ENCODE measurements around the gene NUDCD3.

NUDCD3 gene

DNA sequence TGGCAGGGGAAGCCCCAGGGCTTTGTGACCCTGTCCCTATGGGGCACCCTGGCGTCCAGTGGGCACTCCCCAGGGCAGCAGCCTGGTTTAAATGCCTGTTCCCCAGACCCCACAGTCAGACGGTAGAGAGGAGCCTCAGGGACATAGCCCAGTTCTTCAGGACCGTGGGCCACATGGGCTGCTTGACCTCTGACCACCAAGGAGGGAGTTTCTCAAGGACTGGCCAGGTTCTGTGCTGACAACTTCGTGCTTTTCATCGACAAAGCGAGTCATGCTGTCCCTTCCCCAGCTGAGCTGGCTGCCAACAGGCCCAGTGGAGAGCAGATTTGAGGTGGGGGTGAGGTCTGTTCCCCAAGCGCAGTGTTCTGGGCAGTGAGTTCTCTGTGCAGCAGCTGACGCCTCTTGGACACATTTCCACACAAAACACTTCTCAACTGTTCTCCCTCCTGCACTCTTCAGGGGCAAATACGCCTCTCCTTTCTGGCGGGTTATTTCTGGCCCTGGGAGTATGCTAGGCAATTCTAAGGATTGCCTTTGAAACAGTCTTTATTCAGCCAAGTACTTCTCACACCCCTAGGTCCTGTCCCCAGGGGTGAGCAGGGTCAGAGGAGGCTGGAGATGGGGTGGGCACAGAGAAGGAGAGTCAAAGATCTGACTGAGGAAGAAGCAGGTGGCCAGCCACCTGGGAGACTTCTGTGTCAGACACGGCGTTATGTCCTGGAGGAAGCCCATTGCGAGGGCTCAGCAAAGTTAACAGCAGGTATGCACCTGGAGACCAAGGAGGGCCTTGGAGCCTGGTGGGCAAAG is 107.8 kb downstream of the NUDCD3 start (continued):
- TF ChIP-seq, protein P1, sequence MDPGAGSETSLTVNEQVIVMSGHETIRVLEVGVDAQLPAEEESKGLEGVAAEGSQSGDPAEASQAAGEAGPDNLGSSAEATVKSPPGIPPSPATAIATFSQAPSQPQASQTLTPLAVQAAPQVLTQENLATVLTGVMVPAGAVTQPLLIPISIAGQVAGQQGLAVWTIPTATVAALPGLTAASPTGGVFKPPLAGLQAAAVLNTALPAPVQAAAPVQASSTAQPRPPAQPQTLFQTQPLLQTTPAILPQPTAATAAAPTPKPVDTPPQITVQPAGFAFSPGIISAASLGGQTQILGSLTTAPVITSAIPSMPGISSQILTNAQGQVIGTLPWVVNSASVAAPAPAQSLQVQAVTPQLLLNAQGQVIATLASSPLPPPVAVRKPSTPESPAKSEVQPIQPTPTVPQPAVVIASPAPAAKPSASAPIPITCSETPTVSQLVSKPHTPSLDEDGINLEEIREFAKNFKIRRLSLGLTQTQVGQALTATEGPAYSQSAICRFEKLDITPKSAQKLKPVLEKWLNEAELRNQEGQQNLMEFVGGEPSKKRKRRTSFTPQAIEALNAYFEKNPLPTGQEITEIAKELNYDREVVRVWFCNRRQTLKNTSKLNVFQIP (CRISPR knock-in tag; IDR thresholded peaks at IDR 0.05; ENCODE audit: borderline replicate concordance, low read depth): no peak
- TF ChIP-seq, protein P2, sequence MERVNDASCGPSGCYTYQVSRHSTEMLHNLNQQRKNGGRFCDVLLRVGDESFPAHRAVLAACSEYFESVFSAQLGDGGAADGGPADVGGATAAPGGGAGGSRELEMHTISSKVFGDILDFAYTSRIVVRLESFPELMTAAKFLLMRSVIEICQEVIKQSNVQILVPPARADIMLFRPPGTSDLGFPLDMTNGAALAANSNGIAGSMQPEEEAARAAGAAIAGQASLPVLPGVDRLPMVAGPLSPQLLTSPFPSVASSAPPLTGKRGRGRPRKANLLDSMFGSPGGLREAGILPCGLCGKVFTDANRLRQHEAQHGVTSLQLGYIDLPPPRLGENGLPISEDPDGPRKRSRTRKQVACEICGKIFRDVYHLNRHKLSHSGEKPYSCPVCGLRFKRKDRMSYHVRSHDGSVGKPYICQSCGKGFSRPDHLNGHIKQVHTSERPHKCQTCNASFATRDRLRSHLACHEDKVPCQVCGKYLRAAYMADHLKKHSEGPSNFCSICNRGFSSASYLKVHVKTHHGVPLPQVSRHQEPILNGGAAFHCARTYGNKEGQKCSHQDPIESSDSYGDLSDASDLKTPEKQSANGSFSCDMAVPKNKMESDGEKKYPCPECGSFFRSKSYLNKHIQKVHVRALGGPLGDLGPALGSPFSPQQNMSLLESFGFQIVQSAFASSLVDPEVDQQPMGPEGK (CRISPR knock-in tag; IDR thresholded peaks at IDR 0.05; ENCODE audit: borderline replicate concordance): no peak
- TF ChIP-seq ESRRG (CRISPR knock-in tag; IDR thresholded peaks at IDR 0.05): no peak
- TF ChIP-seq ZFP30 (CRISPR knock-in tag; IDR thresholded peaks at IDR 0.05): no peak
- no peak for TF ChIP-seq OSR1 (CRISPR knock-in tag; IDR thresholded peaks at IDR 0.05)
- no peak for TF ChIP-seq TCF4 (CRISPR knock-in tag; IDR thresholded peaks at IDR 0.05; ENCODE audit: borderline replicate concordance)
- TF ChIP-seq RARB (CRISPR knock-in tag; IDR thresholded peaks at IDR 0.05): no peak

DNA sequence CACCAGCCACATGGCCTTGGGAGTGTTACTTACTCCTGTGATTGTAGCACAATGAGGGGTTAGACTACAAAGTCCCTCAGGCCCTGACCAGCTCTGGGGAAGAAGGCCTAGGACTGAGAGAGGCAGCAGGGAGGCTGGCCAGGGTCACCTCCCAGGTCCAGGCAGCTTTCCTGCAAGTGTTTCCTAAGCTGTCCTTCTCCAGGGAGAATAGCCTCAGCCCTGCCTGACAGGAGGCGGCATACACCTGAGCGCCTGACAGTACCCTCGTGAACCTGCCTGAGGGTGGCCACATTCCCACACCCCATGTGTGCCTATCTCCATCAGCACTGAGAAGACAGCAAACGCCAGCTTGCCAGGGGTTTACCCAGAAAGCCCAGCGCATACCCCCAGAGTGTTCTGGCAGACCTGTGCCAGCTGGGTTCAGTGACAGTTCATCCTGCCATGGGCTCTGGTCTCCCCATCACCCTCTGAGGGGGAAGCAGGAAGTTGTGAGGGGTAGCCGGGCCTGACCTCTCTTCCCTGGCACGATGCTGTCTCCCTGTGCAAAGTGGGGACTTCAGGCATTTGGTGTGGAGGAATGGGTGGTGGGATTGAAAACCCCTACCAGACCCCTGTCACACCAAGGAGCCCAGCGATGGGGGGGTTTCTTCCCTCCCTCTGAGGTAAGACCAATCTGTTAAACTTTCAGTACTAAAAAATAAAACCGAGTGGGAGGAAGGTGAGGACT is 108.8 kb downstream of the NUDCD3 start:
- TF ChIP-seq ZC3H10 (CRISPR knock-in tag; IDR thresholded peaks at IDR 0.05) (no peak), BACH2 (CRISPR knock-in tag; IDR thresholded peaks at IDR 0.05; ENCODE audit: borderline replicate concordance) (no peak), ZFP3 (CRISPR knock-in tag; IDR thresholded peaks at IDR 0.05) (no peak), PPARA (CRISPR knock-in tag; IDR thresholded peaks at IDR 0.05; ENCODE audit: borderline replicate concordance) (no peak), ZNF70 (CRISPR knock-in tag; IDR thresholded peaks at IDR 0.05) (no peak), TOX (CRISPR knock-in tag; IDR thresholded peaks at IDR 0.05; ENCODE audit: borderline replicate concordance) (no peak), ZFP30 (CRISPR knock-in tag; IDR thresholded peaks at IDR 0.05) (no peak), TCF4 (CRISPR knock-in tag; IDR thresholded peaks at IDR 0.05; ENCODE audit: borderline replicate concordance) (no peak), GLIS3 (CRISPR knock-in tag; IDR thresholded peaks at IDR 0.05) (no peak), ARNTL (CRISPR knock-in tag; IDR thresholded peaks at IDR 0.05; ENCODE audit: borderline replicate concordance, low read depth) (no peak)
- TF ChIP-seq, protein P3, sequence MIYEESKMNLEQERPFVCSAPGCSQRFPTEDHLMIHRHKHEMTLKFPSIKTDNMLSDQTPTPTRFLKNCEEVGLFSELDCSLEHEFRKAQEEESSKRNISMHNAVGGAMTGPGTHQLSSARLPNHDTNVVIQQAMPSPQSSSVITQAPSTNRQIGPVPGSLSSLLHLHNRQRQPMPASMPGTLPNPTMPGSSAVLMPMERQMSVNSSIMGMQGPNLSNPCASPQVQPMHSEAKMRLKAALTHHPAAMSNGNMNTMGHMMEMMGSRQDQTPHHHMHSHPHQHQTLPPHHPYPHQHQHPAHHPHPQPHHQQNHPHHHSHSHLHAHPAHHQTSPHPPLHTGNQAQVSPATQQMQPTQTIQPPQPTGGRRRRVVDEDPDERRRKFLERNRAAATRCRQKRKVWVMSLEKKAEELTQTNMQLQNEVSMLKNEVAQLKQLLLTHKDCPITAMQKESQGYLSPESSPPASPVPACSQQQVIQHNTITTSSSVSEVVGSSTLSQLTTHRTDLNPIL (CRISPR knock-in tag; IDR thresholded peaks at IDR 0.05; ENCODE audit: low read depth): no peak
- TF ChIP-seq, protein P2 (CRISPR knock-in tag; IDR thresholded peaks at IDR 0.05; ENCODE audit: borderline replicate concordance): no peak
- TF ChIP-seq, protein P4, sequence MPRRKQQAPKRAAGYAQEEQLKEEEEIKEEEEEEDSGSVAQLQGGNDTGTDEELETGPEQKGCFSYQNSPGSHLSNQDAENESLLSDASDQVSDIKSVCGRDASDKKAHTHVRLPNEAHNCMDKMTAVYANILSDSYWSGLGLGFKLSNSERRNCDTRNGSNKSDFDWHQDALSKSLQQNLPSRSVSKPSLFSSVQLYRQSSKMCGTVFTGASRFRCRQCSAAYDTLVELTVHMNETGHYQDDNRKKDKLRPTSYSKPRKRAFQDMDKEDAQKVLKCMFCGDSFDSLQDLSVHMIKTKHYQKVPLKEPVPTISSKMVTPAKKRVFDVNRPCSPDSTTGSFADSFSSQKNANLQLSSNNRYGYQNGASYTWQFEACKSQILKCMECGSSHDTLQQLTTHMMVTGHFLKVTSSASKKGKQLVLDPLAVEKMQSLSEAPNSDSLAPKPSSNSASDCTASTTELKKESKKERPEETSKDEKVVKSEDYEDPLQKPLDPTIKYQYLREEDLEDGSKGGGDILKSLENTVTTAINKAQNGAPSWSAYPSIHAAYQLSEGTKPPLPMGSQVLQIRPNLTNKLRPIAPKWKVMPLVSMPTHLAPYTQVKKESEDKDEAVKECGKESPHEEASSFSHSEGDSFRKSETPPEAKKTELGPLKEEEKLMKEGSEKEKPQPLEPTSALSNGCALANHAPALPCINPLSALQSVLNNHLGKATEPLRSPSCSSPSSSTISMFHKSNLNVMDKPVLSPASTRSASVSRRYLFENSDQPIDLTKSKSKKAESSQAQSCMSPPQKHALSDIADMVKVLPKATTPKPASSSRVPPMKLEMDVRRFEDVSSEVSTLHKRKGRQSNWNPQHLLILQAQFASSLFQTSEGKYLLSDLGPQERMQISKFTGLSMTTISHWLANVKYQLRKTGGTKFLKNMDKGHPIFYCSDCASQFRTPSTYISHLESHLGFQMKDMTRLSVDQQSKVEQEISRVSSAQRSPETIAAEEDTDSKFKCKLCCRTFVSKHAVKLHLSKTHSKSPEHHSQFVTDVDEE (CRISPR knock-in tag; IDR thresholded peaks at IDR 0.05): no peak
- no peak for ATAC-seq

DNA sequence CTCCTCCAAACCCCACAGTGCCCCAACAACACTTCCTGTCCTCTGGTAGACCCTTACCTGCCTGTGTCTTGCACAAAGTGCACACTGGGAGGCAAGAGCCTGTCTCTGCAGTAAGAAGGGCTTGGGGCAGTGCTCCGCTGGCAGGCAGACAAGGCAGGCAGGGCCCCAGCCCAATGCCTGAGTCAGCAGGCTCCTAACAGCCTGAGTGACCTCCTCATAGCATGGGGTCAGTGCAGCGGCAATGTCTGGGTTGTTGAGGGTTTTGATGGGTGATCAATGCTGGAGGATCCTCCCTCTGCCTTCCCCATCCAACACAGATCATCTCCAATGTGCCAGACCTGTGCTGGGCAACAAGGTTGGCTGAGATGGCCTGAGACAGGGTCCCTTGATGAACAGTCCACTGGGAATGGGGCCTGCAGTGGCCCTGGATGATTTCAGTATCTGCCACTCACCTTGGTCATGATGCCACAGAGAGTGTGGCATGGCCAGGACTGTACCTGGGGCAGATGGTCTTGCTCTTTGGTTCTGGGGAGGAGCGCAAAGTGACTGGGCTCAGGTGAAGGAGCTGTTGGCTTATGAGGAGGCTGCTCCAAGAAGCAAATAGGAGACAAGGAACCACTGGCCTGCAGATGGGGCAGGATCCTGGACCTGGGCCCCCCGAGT is 109.5 kb downstream of the NUDCD3 start:
- no peak for ATAC-seq

More for the DNA sequence above, 109.5 kb downstream of the NUDCD3 start:
- TF ChIP-seq ZNF8 (CRISPR knock-in tag; IDR thresholded peaks at IDR 0.05) (no peak), CSDC2 (CRISPR knock-in tag; IDR thresholded peaks at IDR 0.05) (no peak), BACH2 (CRISPR knock-in tag; IDR thresholded peaks at IDR 0.05; ENCODE audit: borderline replicate concordance) (no peak)

Measured in SK-N-SH treated with all-trans-retinoic acid at 6 μM for 48 hours (cell line).